ENCODE measurements around the gene DNAH1.
"Not testable (repeated sequence)": the region's sequence is repeated elsewhere in the genome, so short reads cannot be mapped to it uniquely, and the experiment has no call there.

Gene DNAH1

DNA sequence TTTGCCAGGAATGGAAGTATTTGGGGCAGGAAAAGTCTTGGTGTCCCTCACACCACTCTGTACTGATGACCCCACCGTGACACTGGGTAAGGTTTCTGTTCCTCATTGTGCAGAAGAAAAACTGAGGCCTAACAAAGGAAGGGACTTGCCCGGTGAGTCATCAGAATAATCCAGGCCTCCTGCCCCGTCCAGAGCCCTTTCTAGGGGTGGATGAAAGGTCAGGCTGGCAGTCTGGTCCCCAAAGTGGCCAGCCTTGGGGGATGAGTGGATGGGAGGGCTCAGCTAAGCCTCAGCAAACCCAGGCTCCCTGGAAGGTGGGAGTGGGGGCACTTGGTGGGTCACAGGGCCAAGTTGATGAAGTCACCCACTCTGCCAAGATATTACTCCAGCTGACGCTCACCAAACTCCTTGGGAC lies 2.3 kb upstream of the DNAH1 start:
- no peak for DNase-seq

DNA sequence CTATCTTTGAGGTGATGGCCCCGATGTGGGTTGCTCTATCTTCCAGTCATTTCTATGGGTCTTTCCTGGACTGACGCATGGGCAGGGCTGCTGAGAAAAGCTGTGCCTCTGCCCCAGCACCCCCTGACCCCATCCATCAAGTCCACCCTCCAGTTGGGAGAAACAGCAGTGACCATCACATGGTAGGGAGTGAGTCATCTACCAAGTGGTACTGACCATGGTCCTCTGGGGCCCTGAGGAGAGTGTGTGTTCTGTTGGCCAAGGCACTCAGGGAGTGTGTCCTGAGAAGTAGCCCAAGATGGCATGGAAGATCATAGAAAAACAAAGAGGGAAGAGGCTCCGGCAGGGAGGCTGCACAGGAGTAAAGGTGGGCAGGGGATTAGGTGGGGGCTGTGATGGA lies 1.6 kb upstream of the DNAH1 start:
- DNase-seq: no peak

DNA sequence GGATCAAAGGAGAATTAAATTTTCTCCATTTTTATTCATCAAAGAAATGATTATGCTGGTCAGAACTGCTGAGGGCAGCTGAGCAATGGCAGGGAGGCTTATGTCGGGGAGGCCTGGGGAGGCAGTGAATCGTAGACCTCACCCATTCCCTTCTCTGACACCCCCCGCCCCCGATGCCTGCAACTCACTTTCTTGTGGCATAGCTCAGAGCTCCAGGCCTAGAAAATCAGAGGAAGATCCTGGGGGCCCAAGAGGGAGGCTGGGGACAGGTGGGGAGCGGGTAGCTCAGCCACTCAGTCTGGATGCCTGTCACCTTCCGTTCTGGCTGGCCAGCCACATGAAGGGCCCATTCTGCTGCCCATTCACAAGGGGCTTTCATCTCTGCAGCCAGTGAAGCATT lies 1.1 kb upstream of the DNAH1 start:
- no peak for DNase-seq

DNA sequence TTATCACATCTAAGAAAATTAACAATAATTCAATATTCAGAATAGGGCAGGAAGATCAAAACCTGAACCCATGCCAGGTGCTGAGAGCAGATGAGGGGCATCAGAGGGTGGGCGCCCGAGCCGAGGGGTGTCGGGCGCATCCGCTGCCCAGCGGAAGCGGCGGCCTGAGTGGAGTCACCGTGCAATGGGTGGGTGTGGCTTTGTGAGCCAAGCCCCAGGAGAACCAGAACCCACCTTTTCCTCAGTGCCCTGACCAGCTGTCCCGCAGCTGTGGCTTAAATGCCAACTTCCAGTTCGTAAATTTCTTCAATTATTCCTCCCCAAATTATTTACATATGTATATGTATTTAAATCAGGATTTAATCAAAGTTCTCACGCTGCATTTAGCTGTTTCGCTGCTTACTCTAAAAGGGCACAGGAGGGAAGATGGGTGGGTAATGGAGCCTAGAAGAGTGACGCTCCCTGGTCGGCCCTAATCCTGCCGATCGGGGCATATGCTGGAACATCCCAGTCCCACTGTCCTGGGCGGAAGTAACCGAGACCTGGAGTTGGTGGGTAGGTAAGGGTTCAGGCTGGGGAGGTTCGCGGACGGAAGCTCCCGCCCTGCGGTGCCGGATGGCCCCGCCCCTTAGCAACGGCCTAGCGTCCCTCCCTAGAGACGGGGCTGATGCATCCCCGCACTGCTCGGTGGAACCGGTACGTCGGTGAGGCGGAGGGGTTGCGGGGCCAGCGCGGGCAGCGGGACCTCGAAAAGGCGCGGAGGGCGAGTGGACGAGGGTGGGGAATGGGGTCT lies 1.3 kb downstream of the DNAH1 start:
- peak; percentile 50 for DNase-seq

DNA sequence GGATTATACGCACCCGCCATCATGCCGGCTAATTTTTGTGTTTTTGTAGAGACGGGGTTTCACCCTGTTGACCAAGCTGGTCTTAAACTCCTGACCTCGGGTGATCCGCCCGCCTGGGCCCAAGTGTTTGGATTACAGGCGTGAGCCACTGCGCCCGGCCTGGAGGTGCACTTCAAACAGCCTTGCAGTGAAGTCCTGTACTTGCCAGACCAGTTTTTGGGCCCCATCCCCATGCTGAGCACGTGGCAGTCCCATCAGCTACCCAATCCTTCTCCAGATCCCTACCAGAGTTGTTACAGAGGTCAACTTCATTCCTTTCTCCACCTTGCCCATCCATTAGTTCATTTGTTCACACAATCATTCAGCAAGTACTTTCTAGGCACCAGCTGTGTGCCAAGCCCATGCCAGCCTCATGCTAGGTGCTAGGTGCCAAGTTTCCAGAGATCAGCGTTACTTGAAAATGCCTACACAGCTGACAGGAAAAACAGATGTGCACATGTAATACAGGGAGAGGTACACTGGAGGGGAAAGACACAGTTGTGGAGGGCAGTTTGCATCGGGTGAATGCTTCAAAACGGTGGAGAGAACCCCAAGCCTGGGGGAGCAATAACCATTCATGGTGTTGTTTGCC lies 2.2 kb downstream of the DNAH1 start:
- no peak for DNase-seq

DNA sequence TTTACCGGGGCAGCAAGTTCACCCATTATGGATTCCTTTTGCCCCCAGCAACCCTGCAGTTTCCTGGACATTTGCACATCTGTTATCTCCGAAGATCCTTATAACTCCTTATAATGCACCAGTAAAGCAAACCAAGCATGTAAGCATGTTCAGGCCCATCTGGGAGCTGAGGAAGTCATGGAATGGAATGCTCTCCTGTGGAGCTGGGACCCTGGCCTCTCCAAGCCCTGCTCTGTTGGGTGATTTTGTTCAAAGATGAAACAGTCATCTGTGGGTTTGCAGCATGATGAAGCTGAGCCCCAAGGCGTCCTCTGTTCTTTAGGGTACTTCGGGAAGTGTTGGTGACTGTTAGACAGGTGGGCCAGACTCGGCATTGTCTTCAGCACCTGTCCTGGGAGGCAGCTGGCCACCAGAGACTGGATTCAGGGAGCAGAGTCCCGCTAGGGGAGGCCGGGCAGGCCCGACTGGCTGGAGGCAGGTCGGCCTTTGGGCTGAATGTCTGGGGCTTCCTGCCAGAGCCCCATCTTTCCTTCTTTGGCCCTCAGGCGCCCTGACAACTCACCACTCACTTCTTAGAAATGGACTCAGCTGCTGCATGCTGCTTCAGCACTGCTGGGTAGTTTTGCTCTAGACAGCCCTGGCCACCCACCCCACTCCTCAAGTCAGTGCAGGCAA lies 3.9 kb downstream of the DNAH1 start:
- no peak for DNase-seq

DNA sequence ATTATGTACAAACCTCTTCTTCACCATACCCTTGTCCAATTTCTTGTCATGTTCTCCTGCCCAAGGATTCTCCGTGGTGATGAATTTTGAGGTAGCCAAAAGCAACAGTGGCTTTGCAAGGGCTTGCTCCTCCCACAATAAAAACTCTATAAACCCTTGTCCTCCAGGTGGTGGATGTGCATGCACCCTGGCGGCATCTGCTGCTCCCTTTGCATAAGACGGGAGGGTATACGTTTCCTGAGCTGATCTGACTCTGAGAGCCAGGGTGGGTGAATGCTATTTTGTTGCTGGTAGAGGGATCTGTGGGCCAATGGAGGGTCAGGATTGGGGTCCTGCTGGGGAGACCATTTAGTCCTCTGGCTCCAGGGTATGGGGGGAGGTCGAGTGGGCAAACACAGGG lies 5.4 kb downstream of the DNAH1 start:
- no peak for DNase-seq

DNA sequence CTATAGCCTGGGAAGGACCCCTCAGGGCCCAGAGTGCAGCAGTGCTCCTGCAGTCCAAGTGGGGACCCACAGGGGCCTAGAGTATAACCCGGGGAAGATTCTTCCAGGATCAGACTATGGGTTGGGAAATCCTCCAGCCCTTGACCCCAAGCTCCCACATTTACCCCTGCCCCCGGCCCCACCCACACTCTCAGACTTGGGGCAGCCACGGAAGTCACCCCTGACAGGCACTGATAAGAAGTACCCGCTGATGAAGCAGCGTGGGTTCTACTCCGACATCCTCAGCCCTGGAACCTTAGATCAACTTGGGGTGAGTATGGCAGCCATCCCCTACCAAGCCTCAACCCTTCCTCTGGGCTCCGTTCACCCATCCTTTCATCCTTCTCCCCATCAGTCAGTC lies 6.3 kb downstream of the DNAH1 start:
- no peak for DNase-seq

DNA sequence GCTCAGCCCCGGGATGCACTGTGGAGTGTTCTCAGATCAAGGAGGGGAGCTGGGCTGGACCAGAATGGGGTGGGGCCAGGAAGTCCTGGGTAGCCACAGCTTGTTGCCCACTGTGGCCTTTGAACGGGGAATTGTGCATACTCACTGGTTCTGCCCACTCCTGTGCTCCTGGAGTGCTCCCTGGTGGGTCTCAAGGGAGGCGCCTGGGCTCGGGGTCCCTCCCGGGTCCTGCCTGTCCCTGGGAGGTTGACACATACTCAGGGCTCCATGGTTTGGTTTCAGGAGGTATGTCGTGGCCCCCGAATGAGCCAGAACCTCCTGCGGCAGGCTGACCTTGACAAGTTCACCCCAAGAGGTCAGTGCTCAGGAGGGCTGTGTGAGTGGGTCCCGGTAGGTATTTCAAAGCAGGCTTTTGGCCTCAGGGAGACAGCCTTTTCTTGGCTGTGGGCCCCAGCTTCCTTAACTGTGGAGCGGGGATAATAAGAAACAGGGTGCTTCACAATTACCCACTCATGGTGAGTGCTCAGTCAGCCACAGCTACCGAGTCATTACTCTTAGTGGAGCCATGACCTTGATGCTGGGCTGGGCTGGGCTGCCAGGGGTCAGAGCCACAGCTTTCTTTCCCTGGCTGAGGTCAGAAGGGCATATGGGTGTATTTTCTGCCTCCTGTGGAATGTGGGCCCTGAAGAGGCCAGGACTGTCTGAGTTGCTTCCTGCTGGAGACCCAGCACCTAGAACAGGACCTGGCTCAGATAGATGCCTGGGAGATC lies 7.6 kb downstream of the DNAH1 start:
- DNase-seq: no peak

DNA sequence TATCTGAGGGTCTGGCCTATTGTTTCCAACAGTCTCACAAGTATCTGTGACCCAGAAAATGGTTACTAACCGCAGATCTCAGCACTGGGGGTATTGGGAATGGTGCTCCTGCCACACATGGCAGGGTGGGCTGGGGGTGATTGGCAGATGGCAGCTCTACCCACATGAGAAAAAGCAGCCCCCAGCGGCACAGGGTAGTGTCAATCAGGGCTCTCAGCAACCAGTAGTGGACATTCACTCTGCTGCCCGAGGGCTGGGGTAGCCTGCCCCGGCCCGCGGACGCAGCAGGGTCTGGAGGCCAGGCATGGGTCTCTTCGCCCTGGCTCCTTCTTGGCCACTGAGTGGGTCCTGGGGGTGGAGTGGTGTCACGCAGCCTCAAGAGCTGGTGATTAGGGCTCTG lies 8.6 kb downstream of the DNAH1 start:
- no peak for DNase-seq

DNA sequence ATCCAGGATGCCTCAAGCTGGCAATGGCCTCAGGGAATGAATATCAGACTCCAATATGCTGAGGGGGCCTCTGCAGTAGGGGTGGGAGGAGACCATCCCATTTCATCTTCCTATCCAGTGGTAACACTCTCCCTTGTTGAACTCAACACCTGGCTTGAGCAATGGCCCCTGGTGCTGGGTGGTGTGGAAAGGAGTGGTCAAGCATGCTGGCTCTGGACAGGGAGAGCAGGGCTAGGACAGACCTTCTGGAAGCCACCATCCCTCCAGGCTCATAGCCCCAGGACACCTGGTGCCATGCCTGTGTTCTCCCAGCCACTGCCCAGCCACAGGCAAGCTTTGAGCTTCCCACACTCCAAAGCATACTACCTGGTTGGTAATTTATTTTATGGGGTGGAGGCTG lies 9.6 kb downstream of the DNAH1 start:
- no peak for DNase-seq

DNA sequence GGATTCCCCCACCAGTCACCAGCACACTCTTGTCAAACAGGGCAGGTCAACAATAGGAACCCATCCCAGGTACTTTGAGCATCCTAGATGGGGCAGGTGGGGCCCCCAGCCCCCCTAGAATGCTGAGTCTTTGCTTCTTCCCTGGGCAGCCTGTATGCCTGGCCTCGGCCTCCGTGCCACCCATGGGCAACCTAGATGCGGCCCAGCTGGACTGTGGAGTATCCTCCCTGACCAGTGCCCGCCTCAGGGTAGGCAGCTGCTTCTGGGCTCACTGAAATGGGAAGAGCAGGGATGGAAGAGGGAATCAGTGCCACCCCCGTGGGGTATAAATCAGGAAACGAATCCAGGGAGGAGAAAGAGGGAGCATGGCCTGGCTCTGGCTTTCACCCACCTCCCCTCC lies 10.9 kb downstream of the DNAH1 start:
- no peak for DNase-seq

DNA sequence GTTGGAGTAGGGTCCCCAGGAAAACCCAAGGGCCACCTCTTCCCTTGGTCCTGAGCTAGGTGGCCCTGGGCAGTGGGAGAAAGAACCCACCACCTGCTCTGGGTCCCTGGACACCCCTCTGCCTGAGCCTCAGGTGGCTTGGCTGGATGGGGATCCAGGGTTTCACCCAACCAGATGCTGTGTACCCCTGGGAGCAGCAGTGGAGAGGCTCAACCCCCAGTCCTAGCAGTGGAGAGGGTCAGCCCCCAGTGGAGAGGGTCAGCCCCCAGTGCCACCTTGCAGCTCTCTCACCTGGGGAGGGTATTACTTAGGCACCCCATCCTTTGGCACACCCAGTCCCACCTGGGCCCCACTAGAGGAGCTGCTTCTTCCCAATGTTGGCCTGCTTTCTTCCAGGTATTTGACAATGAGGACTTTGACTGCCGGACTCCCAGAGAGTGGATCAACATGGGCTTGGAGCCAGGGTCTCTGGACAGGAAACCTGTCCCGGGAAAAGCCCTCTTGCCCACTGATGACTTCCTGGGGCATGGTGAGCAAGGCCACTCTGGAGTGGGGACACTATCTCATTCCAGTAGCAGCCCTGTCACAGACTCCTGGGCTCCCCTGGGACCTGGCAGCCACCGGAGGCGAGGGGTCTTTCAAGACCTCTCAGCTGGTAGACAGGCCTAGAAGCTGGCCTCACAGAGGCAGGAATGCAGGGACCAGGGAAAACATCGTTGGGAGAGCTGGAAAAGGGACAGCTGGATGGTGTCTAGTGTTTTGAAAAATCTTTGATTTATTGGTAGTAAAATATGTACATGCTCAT lies 11.6 kb downstream of the DNAH1 start:
- no peak for DNase-seq

DNA sequence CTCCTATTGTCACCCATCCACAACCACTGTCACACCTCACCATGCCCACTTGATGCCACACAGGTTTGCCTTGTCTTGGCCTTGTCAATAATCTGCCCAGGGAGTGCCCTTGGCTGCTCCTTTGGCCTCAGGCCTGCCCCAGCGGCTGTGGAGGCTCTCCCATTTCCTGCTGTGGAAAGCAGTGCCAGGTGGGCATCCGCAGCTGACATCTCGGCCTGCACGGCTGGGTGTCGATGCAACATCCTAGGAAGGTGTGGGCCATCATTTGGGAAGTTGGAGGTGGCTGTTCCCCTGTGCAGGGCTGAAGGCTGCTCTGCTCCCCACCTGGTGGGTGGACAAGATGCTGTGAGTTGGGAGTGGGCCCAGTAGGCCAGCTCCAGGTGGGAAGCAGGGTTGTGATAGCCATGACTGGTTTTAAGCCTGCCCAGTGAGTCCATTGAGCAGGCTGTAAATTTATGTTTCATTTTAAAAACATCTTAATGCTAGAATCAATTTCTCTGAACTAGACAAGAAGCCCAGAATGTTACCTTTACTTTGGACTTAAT lies 12.5 kb downstream of the DNAH1 start:
- DNase-seq: no peak

DNA sequence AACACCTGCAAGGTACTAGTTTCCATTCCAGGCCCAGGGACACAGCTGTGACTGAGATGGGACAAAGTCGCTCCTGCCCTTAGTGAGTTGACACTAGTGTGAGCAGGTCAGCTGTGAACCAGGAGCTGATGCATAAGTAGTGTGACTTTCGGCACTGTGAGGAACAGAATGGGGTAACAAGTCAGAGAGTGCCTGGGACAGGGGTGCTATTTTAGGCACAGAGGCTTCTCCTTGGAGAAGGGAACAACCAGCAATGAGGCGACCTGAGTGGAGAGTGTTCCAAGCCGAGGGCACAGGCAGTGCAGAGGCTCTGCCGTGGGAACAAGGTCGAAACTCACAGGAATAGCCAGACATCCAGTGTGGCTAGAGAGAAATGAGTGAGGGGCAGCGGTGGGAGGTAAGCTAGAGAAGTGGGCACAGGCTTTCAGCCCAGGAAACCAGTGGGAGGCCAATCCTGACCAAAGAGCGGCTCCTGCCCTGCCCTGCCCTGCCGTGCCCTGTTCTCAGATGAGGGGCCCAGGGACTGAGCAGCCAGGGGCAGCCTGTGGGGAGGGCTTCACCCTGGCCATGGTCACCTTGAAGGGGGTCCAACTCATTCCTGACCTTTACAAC lies 14.2 kb downstream of the DNAH1 start:
- DNase-seq: no peak

DNA sequence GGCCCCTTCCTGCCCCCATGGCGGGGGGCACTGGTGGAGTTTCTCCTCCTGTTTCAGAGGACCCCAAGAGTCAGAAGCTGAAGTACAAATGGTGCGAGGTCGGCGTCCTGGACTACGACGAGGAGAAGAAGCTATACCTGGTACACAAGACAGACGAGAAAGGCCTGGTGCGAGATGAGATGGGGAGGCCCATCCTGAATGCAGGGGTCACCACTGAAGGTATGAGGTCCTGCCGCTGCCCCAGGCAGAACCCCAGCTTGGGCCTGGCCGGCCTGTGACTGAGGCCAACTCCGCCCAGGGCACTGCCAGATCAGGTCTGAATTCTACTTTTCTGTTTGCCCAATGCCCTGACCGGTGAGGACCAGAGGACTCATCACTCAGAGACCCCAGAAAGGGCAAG lies 15.0 kb downstream of the DNAH1 start:
- no peak for DNase-seq

DNA sequence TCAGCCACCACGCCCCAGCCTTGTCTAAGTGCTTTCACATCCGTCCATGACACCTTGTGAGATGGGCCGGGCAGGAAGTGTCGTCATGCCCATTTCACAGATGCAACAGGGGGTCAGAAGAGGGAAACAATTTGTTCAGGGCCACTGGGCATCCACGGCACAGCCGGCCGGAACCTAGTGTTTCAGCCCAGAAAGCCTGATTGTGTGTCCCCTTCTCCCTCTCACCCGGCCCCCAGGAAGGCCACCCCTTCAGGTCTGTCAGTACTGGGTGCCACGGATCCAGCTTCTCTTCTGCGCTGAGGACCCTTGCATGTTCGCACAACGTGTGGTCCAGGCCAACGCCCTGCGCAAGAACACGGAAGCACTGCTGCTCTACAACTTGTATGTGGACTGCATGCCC lies 15.8 kb downstream of the DNAH1 start:
- no peak for DNase-seq

DNA sequence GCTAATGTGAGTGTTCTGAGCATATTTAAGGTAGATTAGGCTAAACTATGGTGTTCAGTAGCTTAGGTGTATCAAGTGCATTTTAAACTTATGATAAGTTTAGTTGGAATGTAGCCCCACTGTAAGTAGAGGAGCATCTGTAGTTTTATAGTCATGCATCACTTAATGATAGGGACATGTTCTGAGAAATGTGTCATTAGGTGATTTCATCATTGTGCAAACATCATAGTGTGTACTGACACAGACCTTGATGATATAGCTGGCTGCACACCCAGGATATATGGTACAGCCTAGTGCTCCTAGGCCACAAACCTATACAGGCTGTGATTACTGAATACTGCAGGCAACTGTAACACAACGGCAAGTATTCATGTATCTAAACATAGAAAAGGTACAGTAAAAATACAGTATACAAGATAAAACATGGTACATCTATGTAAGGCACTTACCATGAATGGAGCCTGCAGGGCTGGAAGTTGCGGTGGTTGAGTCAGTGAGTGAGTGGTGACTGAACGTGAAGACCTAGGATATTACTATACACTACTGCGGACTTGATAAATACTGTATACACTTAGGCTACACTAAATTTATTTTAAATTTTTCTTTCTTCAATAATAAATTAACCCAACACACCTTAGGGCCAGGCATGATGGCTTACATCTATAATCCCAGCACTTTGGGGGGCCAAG lies 17.9 kb downstream of the DNAH1 start:
- no peak for DNase-seq

DNA sequence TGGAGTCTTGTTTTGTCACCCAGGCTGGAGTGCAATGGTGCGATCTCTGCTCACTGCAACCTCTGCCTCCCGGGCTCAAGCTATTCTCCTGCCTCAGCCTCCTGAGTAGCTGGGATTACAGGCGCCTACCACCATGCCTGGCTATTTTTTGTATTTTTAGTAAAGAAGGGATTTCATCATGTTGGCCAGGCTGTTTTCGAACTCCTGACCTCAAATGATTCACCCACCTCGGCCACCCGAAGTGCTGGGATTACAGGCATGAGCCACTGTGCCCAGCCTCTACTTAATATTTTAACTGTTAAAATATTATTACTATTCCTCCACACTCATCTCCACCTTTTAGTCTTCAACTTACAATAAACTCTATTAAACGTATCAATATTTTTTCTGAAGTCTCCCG lies 22.0 kb downstream of the DNAH1 start:
- not testable (repeated sequence) for DNase-seq

DNA sequence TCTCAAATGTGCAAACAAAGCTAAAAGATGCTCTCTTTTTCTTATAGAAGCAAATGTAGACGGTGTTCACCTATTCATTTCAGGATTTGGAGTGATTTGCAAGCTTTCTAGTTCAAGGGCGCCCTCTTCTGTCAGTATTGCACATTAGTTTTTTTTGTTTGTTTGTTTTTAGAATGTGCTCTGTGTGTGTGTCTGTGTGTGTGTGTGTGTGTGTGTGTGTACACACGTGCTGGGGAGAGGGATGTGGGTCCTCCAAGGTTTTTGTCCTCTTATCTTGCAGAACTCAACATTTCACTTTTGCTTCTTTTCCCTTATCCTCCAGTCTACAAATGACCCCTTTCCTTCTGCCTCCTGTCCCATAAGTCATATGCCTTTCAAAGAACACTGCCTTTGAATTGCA lies 23.5 kb downstream of the DNAH1 start:
- peak; percentile 37 for DNase-seq

DNA sequence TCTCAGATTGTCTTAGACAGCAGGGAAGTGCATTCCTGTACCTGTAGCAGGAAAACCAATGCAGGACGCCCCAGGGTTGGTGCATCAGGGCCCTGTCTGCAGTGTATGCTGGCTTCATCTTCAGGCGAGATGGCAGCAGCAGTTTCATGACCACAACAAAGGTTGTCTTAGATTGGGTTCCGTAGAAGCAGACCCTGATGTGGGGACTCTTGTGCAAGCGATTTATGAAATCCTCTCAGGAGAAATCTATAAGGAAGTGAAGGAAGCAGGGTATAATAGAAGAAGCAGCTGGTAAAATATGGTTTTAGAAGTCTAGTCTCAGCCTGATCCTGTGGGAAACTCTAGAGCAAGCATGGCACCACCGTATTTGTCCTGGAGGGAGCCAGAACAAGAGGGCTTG lies 25.0 kb downstream of the DNAH1 start:
- DNase-seq: no peak

Data from SHP77 treated with DMSO at 0.1 percent for 48 hours (cell line).